H1 (cell line): ENCODE measurements around the gene ZBTB18. TPM values are rescaled to one million over a fixed set of nuclear protein-coding genes. Genes with fewer than 3 reads are reported as not detected.

Experiments used
- CTCF ChIA-PET: fragments of 300-600 bp; sonication (Branson Sonifier 250); formaldehyde crosslinking; loops from one replicate; lab custom pipeline; 2021; ENCODE audit not compliant: partially characterized antibody; lab: Charles Lee
- POLR2A ChIA-PET: fragments of 300-600 bp; sonication (Branson Sonifier 250); formaldehyde crosslinking; loops from one replicate; lab custom pipeline; 2021; ENCODE audit warnings: inconsistent platforms; ENCODE audit not compliant: partially characterized antibody; lab: Charles Lee
- DNase-seq, 2 experiments: peaks; one replicate each; pipeline versions ENCODE4 v3.0.0 to v3.0.0-alpha.2; 2010 to 2022; ENCODE audit warnings: low spot score in 2 of 2, low read depth in 1 of 2, mixed read lengths in 1 of 2
- FAIRE-seq: peaks from 2 replicates; lab custom pipeline; 2011; peaks lifted over from hg19 to GRCh38; lab: Jason Lieb, UNC
- H2AFZ ChIP-seq: 2 replicates; pipeline ENCODE4 v1.8.1; 2012; ENCODE audit warnings: low read length, inconsistent platforms
- H2AK5ac ChIP-seq: 2 replicates; pipeline ENCODE4 v1.6.1; 2013; ENCODE audit warnings: low read depth, low read length
- H2BK120ac ChIP-seq: replicated peaks from 2 replicates; pipeline ENCODE3; 2013; ENCODE audit warnings: low read depth, low read length, inconsistent platforms
- H2BK12ac ChIP-seq: 2 replicates; pipeline ENCODE4 v1.6.1; 2013; ENCODE audit warnings: low read depth, low read length
- H2BK15ac ChIP-seq: 2 replicates; pipeline ENCODE4 v1.6.1; 2013; ENCODE audit warnings: low read length
- H2BK20ac ChIP-seq: 2 replicates; pipeline ENCODE4 v1.6.1; 2013; ENCODE audit warnings: low read length
- H2BK5ac ChIP-seq: 2 replicates; pipeline ENCODE4 v1.6.1; 2013; ENCODE audit warnings: low read depth, low read length
- H3K14ac ChIP-seq: 2 replicates; pipeline ENCODE4 v1.6.1; 2013; ENCODE audit warnings: inconsistent platforms; ENCODE audit not compliant: insufficient read length
- H3K18ac ChIP-seq: 2 replicates; pipeline ENCODE4 v1.6.1; 2013; ENCODE audit warnings: low read length; ENCODE audit errors: extremely low read depth
- H3K23ac ChIP-seq: 2 replicates; pipeline ENCODE4 v1.6.1; 2013; ENCODE audit warnings: inconsistent platforms; ENCODE audit not compliant: insufficient read length
- H3K23me2 ChIP-seq: 2 replicates; pipeline ENCODE4 v1.6.1; 2013; ENCODE audit warnings: low read depth, low read length
- H3K27ac ChIP-seq: 2 replicates; pipeline ENCODE4 v1.6.1; 2011; ENCODE audit warnings: low read depth, low read length, inconsistent platforms
- H3K27me3 ChIP-seq, 4 experiments: replicated peaks in 1 of 4; 1 replicate in 1 of 4; 2 replicates in 3 of 4; pipeline versions ENCODE4 v1.6.1 to v1.8.1; 2011 to 2013; ENCODE audit warnings: low read length in 3 of 4, mild to moderate bottlenecking in 3 of 4, inconsistent platforms in 2 of 4, mixed read lengths in 2 of 4, moderate library complexity in 1 of 4; ENCODE audit not compliant: control insufficient read depth in 3 of 4, insufficient read depth in 3 of 4; ENCODE audit errors: extremely low read depth in 1 of 4
- H3K36me3 ChIP-seq, 4 experiments: 2 replicates each; pipeline versions ENCODE4 v1.6.1 to v1.8.1; 2011 to 2013; ENCODE audit warnings: mild to moderate bottlenecking in 4 of 4, low read length in 3 of 4, moderate library complexity in 2 of 4, control low read depth in 1 of 4, inconsistent platforms in 1 of 4; ENCODE audit not compliant: insufficient read depth in 4 of 4, control insufficient read depth in 2 of 4
- H3K4ac ChIP-seq: replicated peaks from 2 replicates; pipeline ENCODE3; 2013; ENCODE audit warnings: low read length, low read depth, mixed read lengths, inconsistent platforms; ENCODE audit not compliant: insufficient read length
- H3K4me1 ChIP-seq, 4 experiments: replicated peaks in 1 of 4; 1 replicate in 1 of 4; 2 replicates in 3 of 4; pipeline versions ENCODE4 v1.6.1 to v1.8.1; 2011 to 2013; ENCODE audit warnings: low read length in 3 of 4, inconsistent platforms in 2 of 4, mixed read lengths in 1 of 4; ENCODE audit not compliant: insufficient read depth in 4 of 4, control insufficient read depth in 3 of 4
- H3K4me2 ChIP-seq, 2 experiments: 2 replicates each; pipeline versions ENCODE4 v1.6.1 to v1.8.1; 2011 to 2013; ENCODE audit warnings: low read depth in 2 of 2, low read length in 2 of 2, control low read depth in 1 of 2, inconsistent platforms in 1 of 2, mild to moderate bottlenecking in 1 of 2; ENCODE audit not compliant: insufficient read depth in 1 of 2
- H3K4me3 ChIP-seq, 4 experiments: fragments of 200-600, 300-600 bp in 1 of 4; sonication (generic), shearing (Covaris generic), sonication (Bioruptor Twin) in 1 of 4; 2 replicates each; pipeline versions ENCODE4 v1.5.1 to v1.8.1; 2011 to 2016; ENCODE audit warnings: low read length in 4 of 4, low read depth in 3 of 4, control low read depth in 2 of 4, inconsistent platforms in 2 of 4, mild to moderate bottlenecking in 2 of 4, mixed read lengths in 1 of 4, moderate library complexity in 1 of 4; ENCODE audit not compliant: insufficient read depth in 2 of 4; ENCODE audit errors: extremely low read depth in 1 of 4
- H3K56ac ChIP-seq: replicated peaks from 2 replicates; pipeline ENCODE3; 2013; ENCODE audit warnings: low read depth, mild to moderate bottlenecking, mixed read lengths, low read length, inconsistent platforms; ENCODE audit not compliant: insufficient read length
- H3K79me1 ChIP-seq: 2 replicates; pipeline ENCODE4 v1.6.1; 2013; ENCODE audit warnings: low read depth, low read length, control low read depth
- H3K79me2 ChIP-seq, 2 experiments: 2 replicates each; pipeline versions ENCODE4 v1.6.1 to v1.8.1; 2012 to 2013; ENCODE audit warnings: low read length in 2 of 2, mild to moderate bottlenecking in 2 of 2, inconsistent platforms in 1 of 2; ENCODE audit not compliant: insufficient read depth in 2 of 2, control insufficient read depth in 1 of 2
- H3K9ac ChIP-seq, 4 experiments: replicated peaks in 1 of 4; 1 replicate in 1 of 4; 2 replicates in 3 of 4; pipeline versions ENCODE4 v1.6.1 to v1.8.1; 2011 to 2013; ENCODE audit warnings: low read depth in 3 of 4, low read length in 3 of 4, control low read depth in 2 of 4, mild to moderate bottlenecking in 2 of 4, moderate library complexity in 2 of 4, inconsistent platforms in 1 of 4; ENCODE audit errors: extremely low read depth in 1 of 4
- H3K9me3 ChIP-seq, 2 experiments: 2 replicates each; pipeline versions ENCODE4 v1.6.1 to v1.8.1; 2012 to 2013; ENCODE audit warnings: mild to moderate bottlenecking in 2 of 2, moderate library complexity in 2 of 2, control low read depth in 1 of 2, inconsistent platforms in 1 of 2, low read depth in 1 of 2, low read length in 1 of 2, mixed read lengths in 1 of 2; ENCODE audit not compliant: insufficient read depth in 2 of 2
- H4K20me1 ChIP-seq, 2 experiments: replicated peaks in 1 of 2; 2 replicates each; pipeline versions ENCODE3 to v1.8.1; 2011 to 2013; ENCODE audit warnings: inconsistent platforms in 2 of 2, low read length in 2 of 2, mild to moderate bottlenecking in 1 of 2; ENCODE audit not compliant: insufficient read depth in 2 of 2, control insufficient read depth in 1 of 2
- H4K5ac ChIP-seq: 2 replicates; pipeline ENCODE4 v1.6.1; 2013; ENCODE audit warnings: low read length, low read depth, mixed read lengths, inconsistent platforms; ENCODE audit not compliant: insufficient read length
- H4K8ac ChIP-seq: 2 replicates; pipeline ENCODE4 v1.8.0; 2013; ENCODE audit warnings: mild to moderate bottlenecking, moderate library complexity, low read length, inconsistent platforms; ENCODE audit not compliant: insufficient read depth; ENCODE audit errors: extremely low read depth
- H4K91ac ChIP-seq: replicated peaks from 2 replicates; pipeline ENCODE3; 2013; ENCODE audit warnings: low read length, mixed read lengths, inconsistent platforms; ENCODE audit not compliant: insufficient read length
- BCL11A ChIP-seq, 2 experiments: IDR thresholded peaks; one replicate each; pipeline ENCODE4 v1.6.1; 2011; ENCODE audit warnings: low read depth in 2 of 2, low read length in 2 of 2, mild to moderate bottlenecking in 2 of 2
- EZH2 ChIP-seq: fragments of 200-600 bp; sonication (generic); IDR thresholded peaks from 2 replicates; pipeline ENCODE4 v1.7.1; 2012; ENCODE audit warnings: low read depth, mild to moderate bottlenecking, moderate library complexity, low read length, inconsistent platforms; ENCODE audit not compliant: severe bottlenecking
- KDM5A ChIP-seq: fragments of 200-600 bp; IDR thresholded peaks from 2 replicates; pipeline ENCODE4 v1.7.1; 2012; ENCODE audit warnings: mild to moderate bottlenecking, low read length, inconsistent platforms, mixed read lengths
- MAFK ChIP-seq: IDR thresholded peaks from 2 replicates; pipeline ENCODE4 v1.6.1; 2012; ENCODE audit warnings: low read depth, mild to moderate bottlenecking, improper control_type of control experiment, low read length
- WGBS, 2 experiments: shearing (Covaris generic) in 1 of 2; methylation state at CpG; one replicate each; pipeline versions ENCODE4 v1.1.6 to v1.1.7; 2013 to 2015; ENCODE audit warnings: low lambda C conversion rate in 2 of 2, mixed read lengths in 2 of 2, inconsistent platforms in 1 of 2, low coverage in 1 of 2, missing lambda C conversion rate in 1 of 2; ENCODE audit not compliant: insufficient replicate concordance in 2 of 2, insufficient coverage in 1 of 2, insufficient read length in 1 of 2; ENCODE audit errors: extremely low coverage in 1 of 2, missing lambda C conversion rate in 1 of 2; 5-methylcytosine and 5-hydroxymethylcytosine counted together
- polyA plus RNA-seq, 7 experiments: library from polyadenylated mRNA; depleted of rRNA in 3 of 7; stranded (reverse) in 5 of 7; unstranded in 2 of 7; fragments of >200 nt in 5 of 7; fragments of 200-250 nt in 2 of 7; gene quantifications; 1 replicate in 5 of 7; 2 replicates in 1 of 7; 4 replicates in 1 of 7; pipeline versions ENCODE4 v1.2.1 to v1.2.3, GENCODE V29; 2011 to 2013; ENCODE audit warnings: missing spikeins in 2 of 7, mixed read lengths in 2 of 7
- total RNA-seq: library from RNA; stranded (reverse); fragmentation: NEBNext Ultra II Directional; extraction: Animal tissue kit (Norgen Biotek cat#: 25700); gene quantifications from 2 replicates; pipeline ENCODE4 v1.2.1, GENCODE V29; 2021

ZBTB18 gene
- total and polyA plus RNA-seq, 2 of the 8 experiments (the other 6 are each of a cell fraction or from before 2014, with no cell fraction given): 8.5 to 14.4 TPM

- no peak for FAIRE-seq
- H3K9me3 ChIP-seq: no peaks in the 10 kb centered on the region
- H3K4ac ChIP-seq: no peak overlapping the region
- no peak overlapping the region for H3K4me2 ChIP-seq
- H3K27me3 ChIP-seq: no peaks in the 10 kb centered on the region
- H3K18ac ChIP-seq: no peak overlapping the region
- no peak overlapping the region for H4K8ac ChIP-seq
- H2BK120ac ChIP-seq: no peak overlapping the region
- H3K79me2 ChIP-seq: no peaks in the 10 kb centered on the region
- no peak for DNase-seq
- no peak overlapping the region for H2BK5ac ChIP-seq
- CTCF ChIA-PET: interaction anchor here (1.5 to 3.0 kb wide), 4 partner anchors 11 to 123 kb away, joined by 3 to 11 read pairs (median 6); no protein-coding TSS in a partner anchor
- no peaks in the 10 kb centered on the region for H4K20me1 ChIP-seq
- H3K4me1 ChIP-seq: no peaks in the 10 kb centered on the region
- H3K4me3 ChIP-seq: no peak overlapping the region
- no peak overlapping the region for H4K5ac ChIP-seq
- no peaks in the 10 kb centered on the region; the same call in 1 of the 2 replicates for H3K23me2 ChIP-seq
- no peak overlapping the region for H3K56ac ChIP-seq
- 80% methylated on average over 3 of the region's 3 CpGs; no CpG with 5 or more reads in 1 of the 2 experiments for WGBS, 2 experiments
- no peak overlapping the region for H2AFZ ChIP-seq
- H2BK20ac ChIP-seq: no peak overlapping the region
- TF ChIP-seq BCL11A (IDR thresholded peaks at IDR 0.05; ENCODE audit: low read depth in 2 of 2, low read length in 2 of 2): no peak
- no peak for TF ChIP-seq KDM5A
- TF ChIP-seq EZH2: no peak
- TF ChIP-seq MAFK: no peak
- H3K23ac ChIP-seq: no peak overlapping the region
- H2AK5ac ChIP-seq: no peak overlapping the region
- no peaks in the 10 kb centered on the region for H3K79me1 ChIP-seq
- H3K36me3 ChIP-seq: no peaks in the 10 kb centered on the region
- no peak overlapping the region for H4K91ac ChIP-seq
- no peak overlapping the region for H3K27ac ChIP-seq
- no peak overlapping the region for H3K9ac ChIP-seq
- H2BK12ac ChIP-seq: no peak overlapping the region
- POLR2A ChIA-PET: no interaction called here
- H2BK15ac ChIP-seq: no peak overlapping the region
- no peak overlapping the region for H3K14ac ChIP-seq
These were observed 39.6 kb downstream of the ZBTB18 start for GRCh38 chr1:244090645-244091044.
